Measurements from ENCODE around the gene DDIT4. TPM values are rescaled to one million over a fixed set of nuclear protein-coding genes. Genes with fewer than 3 reads are reported as not detected.
A peak's percentile ranks its signal among the peaks of the same experiment; 100 is the strongest.
"Not testable (repeated sequence)": the region's sequence is repeated elsewhere in the genome, so short reads cannot be mapped to it uniquely, and the experiment has no call there.

Gene DDIT4
- total RNA-seq, 1 experiment from 2014 or later, result 157 TPM

DNA sequence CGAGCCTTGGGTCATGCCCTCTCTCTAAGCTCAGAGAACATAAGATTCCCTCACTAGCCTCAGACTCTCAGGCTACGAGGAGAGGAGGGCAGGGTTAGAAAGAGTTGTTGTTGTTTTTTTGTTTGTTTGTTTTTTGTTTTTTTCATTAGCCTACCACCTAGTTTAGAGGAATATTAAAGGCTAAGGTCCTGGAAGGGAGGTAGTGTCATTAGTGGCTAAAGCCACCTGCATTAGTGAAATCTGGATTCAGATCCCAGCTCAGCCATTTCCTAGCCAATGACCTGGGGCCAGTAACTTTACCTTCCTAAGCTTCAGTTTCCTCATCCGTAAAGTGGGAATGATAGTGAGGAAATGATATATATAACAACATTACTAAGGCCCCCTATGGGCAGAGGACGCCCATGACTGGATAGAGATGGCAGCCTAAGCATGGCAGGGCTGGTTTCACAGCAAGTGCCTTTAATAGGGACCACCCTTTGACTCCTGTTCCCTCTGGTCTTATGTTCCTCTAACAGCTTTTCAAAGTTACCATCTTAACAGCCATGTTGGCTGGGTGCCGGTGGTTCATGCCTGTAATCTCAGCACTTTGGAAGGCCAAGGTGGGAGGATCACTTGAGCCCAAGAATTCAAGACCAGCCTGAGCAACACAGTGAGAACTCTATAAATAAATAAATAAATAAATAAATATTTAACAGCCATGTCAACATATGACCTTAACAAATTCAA lies 5.1 kb downstream of the DDIT4 start:
- DNase-seq (ENCODE audit: low read depth, low spot score) (no peak), ATAC-seq (no peak)

GRCh38 chr10:72279587-72279986 lies 5.9 kb downstream of the DDIT4 start:
- H3K27me3 ChIP-seq (ENCODE audit: control insufficient read depth, insufficient read depth, low read length); H3K36me3 ChIP-seq (ENCODE audit: control insufficient read depth, insufficient read depth, low read length); POLR2A ChIA-PET; DNase-seq (ENCODE audit: low read depth, low spot score); H3K4me3 ChIP-seq (ENCODE audit: low read depth in 2 of 2, low read length in 2 of 2); CTCF ChIA-PET; ATAC-seq; BruUV-seq (replicated peaks); H3K9me3 ChIP-seq (ENCODE audit: control insufficient read depth, insufficient read depth, low read depth, low read length); intact Hi-C loops (cut with micrococcal nuclease; ENCODE audit: unreplicated experiment): not testable (repeated sequence)
- Histone ChIP-seq H3K27ac (ENCODE audit: low read length) (peak overlapping the region; percentile 91), H3K4me1 (ENCODE audit: control insufficient read depth, insufficient read depth, low read length) (peaks cover 38% of the 10 kb centered on the region)
- in situ Hi-C loops (cut with HindIII; ENCODE audit: low pct_unique_long_range_greater_than_20kb, low sequenced_read_pairs), result loop anchor here (5.0 kb wide), 1 partner anchor 33 kb away; no protein-coding TSS in a partner anchor

More for the DNA sequence above, 5.1 kb downstream of the DDIT4 start:
- Histone ChIP-seq H3K4me1 (ENCODE audit: control insufficient read depth, insufficient read depth, low read length) (peaks cover 38% of the 10 kb centered on the region), H3K36me3 (ENCODE audit: control insufficient read depth, insufficient read depth, low read length) (no peaks in the 10 kb centered on the region; the same call in 1 of the 2 replicates), H3K4me3 (ENCODE audit: low read depth in 2 of 2, low read length in 2 of 2) (no peak overlapping the region), H3K9me3 (ENCODE audit: control insufficient read depth, insufficient read depth, low read depth, low read length) (no peaks in the 10 kb centered on the region), H3K27me3 (ENCODE audit: control insufficient read depth, insufficient read depth, low read length) (no peaks in the 10 kb centered on the region), H3K27ac (ENCODE audit: low read length) (peak overlapping the region; percentile 91)
- ChIA-PET POLR2A (interaction anchor here (0.6 kb wide), 1 partner anchor 67 kb away, joined by 5 read pairs; no protein-coding TSS in a partner anchor), CTCF (interaction anchor here (0.6 kb wide), 1 partner anchor 40 kb away, joined by 4 read pairs; no protein-coding TSS in a partner anchor)
- in situ Hi-C loops (cut with HindIII; ENCODE audit: low pct_unique_long_range_greater_than_20kb, low sequenced_read_pairs) (loop anchor here (5.0 kb wide), 1 partner anchor 33 kb away; no protein-coding TSS in a partner anchor), intact Hi-C loops (cut with micrococcal nuclease; ENCODE audit: unreplicated experiment) (no loop called here)
- TF ChIP-seq SIN3A (IDR thresholded peaks at IDR 0.05; ENCODE audit: borderline replicate concordance, insufficient read depth, low read depth, low read length) (no peak), POLR2AphosphoS5 (IDR thresholded peaks at IDR 0.05; ENCODE audit: low read depth, low read length) (no peak), TCF7L2 (IDR thresholded peaks at IDR 0.05; ENCODE audit: low read depth, low read length) (0 out of 2 replicates have a peak, but pooled peaks have one; percentile 6), CTCF (IDR thresholded peaks at IDR 0.05) (no peak)
- TF ChIP-seq, protein P1, sequence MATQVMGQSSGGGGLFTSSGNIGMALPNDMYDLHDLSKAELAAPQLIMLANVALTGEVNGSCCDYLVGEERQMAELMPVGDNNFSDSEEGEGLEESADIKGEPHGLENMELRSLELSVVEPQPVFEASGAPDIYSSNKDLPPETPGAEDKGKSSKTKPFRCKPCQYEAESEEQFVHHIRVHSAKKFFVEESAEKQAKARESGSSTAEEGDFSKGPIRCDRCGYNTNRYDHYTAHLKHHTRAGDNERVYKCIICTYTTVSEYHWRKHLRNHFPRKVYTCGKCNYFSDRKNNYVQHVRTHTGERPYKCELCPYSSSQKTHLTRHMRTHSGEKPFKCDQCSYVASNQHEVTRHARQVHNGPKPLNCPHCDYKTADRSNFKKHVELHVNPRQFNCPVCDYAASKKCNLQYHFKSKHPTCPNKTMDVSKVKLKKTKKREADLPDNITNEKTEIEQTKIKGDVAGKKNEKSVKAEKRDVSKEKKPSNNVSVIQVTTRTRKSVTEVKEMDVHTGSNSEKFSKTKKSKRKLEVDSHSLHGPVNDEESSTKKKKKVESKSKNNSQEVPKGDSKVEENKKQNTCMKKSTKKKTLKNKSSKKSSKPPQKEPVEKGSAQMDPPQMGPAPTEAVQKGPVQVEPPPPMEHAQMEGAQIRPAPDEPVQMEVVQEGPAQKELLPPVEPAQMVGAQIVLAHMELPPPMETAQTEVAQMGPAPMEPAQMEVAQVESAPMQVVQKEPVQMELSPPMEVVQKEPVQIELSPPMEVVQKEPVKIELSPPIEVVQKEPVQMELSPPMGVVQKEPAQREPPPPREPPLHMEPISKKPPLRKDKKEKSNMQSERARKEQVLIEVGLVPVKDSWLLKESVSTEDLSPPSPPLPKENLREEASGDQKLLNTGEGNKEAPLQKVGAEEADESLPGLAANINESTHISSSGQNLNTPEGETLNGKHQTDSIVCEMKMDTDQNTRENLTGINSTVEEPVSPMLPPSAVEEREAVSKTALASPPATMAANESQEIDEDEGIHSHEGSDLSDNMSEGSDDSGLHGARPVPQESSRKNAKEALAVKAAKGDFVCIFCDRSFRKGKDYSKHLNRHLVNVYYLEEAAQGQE (IDR thresholded peaks at IDR 0.05; ENCODE audit: insufficient read depth in 1 of 2, low read depth in 2 of 2, low read length in 1 of 2), result 0 out of 4 replicates have a peak, but pooled peaks of 1 of the 2 experiments have one; percentile 1
- BruUV-seq (replicated peaks), result no TSS peak

DNA sequence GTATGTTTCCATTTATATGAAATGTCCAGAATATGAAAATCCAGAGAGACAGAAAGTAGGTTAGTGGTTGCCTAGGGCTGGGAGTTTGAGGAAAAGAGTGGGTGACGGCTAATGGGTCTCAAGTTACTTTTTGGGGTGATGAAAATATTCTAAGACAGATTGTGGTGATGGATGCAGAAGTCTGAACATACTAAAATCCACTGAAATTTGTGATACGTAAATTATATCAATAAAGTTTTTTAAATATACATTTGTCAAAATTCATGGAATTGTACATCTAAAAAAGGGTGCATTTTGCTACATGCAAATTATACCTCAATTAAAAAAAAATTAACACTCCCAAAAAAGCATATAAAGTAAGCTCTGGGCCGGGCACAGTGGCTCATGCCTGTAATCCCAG lies 9.4 kb downstream of the DDIT4 start:
- Histone ChIP-seq H3K4me3 (ENCODE audit: low read depth in 2 of 2, low read length in 2 of 2) (no peak overlapping the region), H3K27ac (ENCODE audit: low read length) (0 out of 2 replicates have a peak overlapping the region, but pooled peaks have one; percentile 7), H3K4me1 (ENCODE audit: control insufficient read depth, insufficient read depth, low read length) (peaks cover 37% of the 10 kb centered on the region), H3K9me3 (ENCODE audit: control insufficient read depth, insufficient read depth, low read depth, low read length) (no peaks in the 10 kb centered on the region), H3K27me3 (ENCODE audit: control insufficient read depth, insufficient read depth, low read length) (no peaks in the 10 kb centered on the region), H3K36me3 (ENCODE audit: control insufficient read depth, insufficient read depth, low read length) (no peaks in the 10 kb centered on the region)
- DNase-seq (ENCODE audit: low read depth, low spot score), result no peak
- BruUV-seq (replicated peaks), result no TSS peak
- ATAC-seq, result no peak
- TF ChIP-seq, protein P1 (IDR thresholded peaks at IDR 0.05; ENCODE audit: insufficient read depth in 1 of 2, low read depth in 2 of 2, low read length in 1 of 2), result no peak
- TF ChIP-seq CTCF (IDR thresholded peaks at IDR 0.05) (no peak), TCF7L2 (IDR thresholded peaks at IDR 0.05; ENCODE audit: low read depth, low read length) (no peak), POLR2AphosphoS5 (IDR thresholded peaks at IDR 0.05; ENCODE audit: low read depth, low read length) (no peak), SIN3A (IDR thresholded peaks at IDR 0.05; ENCODE audit: borderline replicate concordance, insufficient read depth, low read depth, low read length) (no peak)
- CTCF ChIA-PET, result no interaction called here
- in situ Hi-C loops (cut with HindIII; ENCODE audit: low pct_unique_long_range_greater_than_20kb, low sequenced_read_pairs), result no loop called here
- POLR2A ChIA-PET, result no interaction called here
- intact Hi-C loops (cut with micrococcal nuclease; ENCODE audit: unreplicated experiment), result no loop called here
